DMS 273 (cell line): ENCODE results near the gene PLPP7.
A peak's percentile ranks its signal among the peaks of the same experiment; 100 is the strongest.

ENCODE experiments used
- DNase-seq: peaks from one replicate; lab custom pipeline; 2025; ENCODE audit not compliant: unreplicated experiment; lab: John Stamatoyannopoulos, UW

PLPP7 gene

DNA sequence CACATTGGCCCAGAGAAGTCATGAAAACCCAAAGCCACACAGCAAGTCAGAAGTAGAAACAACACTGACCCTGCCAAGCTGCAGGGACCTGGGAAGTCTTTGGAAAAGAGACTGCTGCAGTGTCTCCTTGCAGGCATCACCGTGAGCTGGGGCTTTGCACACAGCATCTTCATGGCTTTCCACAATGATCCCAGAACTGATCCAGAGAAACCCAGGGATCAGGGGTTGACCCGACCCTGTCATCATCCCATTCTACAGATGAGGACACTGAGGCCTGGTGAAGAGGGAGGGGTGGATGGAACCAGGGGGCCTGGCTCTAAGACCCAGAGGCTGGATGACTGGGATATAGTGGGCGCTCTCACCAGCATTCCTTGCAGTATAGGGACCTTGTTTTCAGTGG is 8.9 kb upstream of the PLPP7 start:
- no peak for DNase-seq

DNA sequence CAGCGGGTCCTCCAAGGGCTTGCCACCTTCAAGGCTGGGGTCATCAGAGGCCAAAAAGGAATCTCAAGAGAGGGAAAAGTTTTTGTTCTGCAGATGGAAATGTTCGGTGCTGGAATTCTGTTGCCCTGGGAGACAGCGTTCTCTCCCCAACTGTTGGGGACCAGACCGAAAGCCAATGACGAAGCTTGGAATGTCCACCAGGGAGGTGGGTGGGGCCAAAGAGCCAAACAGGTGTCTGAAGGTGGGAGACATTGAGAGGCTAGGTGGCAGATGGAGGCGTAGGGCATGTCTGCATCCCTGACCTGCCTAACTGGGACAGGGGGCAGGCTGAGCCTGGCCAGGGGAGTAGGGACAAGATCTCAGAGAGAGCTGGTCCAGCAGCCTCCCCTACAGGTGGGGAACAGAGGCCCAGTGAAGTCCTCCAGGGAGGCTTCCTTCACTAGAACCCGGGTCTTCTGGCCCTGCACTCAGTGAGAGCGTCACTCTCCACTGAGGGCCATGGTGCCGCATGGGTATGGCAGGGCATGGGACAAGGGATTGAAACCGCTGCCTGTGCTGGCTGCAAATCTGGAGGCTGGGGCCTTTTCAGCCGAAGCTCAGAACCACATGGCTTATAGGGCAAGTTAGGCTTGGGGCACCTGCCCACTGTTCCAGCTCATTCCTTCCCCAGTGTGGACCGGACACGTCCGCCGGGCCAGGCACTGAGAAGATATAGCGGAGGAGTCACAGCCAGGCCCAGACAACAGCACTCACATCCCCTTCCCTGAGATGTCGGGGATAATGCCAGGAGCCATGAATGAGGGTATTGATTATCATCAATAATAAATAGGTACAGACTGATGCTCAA is 8.2 kb upstream of the PLPP7 start:
- no peak for DNase-seq

DNA sequence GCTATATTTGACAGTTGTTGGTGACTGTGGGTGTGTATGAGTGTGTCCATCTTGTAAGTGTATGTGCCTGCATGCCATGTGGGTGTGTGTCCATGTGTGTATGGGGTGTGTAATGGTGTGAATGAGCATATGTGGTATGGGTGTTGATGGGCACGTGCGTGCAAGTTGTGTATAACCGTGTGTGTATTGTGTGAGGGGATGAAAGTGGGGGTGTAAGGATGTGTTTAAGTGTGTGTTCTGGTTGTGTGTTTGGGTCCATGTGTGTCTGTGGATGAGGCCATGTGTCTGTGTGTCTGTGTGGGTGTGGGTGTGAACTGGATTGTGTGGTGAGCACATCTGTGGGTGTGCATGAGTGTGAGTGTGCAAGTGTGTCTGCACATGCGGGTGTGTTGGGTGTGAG is 7.3 kb upstream of the PLPP7 start:
- no peak for DNase-seq

- DNase-seq = peak; percentile 66
Measured at GRCh38 chr9:131282688-131283422, 6.7 kb upstream of the PLPP7 start.

DNA sequence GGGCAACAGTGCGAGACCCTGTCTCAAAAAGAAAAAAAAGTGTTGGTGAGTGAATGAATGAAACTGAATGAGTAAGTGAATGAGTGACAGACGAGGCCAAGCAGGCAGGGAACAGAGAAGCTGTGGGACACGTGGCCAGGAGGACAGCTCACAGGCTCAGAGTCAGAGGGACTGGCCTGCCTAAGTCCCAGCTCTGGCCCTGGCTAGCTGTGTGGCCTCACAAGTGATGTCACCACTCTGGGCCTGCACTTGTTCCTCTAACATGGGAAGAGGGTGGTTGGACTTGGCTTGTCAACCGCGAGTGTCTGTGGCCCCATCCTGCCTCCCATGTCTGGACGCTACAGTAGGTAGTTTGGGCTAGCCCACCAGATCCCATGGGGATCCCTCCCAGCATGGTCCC is 4.7 kb upstream of the PLPP7 start:
- no peak for DNase-seq

DNA sequence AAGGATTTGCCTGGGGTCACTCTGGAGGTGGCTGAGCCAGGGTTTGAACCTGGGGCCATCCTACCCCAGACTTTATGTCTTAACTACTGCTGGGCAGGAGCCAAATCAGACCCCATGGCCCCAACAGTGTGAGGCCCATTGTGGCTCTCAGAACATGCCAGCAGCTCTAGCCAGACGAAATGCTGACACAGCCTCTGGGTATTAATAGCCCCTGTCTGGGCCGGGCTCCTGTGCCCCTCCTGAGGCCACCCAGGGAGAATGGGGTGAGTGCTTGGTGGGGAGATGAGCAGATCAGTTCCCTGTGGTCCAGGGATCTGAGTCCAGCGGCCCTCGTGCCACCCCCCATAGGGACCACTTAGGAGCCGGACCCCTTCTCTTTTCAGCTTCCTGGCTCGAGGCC is 2.2 kb upstream of the PLPP7 start:
- no peak for DNase-seq

DNA sequence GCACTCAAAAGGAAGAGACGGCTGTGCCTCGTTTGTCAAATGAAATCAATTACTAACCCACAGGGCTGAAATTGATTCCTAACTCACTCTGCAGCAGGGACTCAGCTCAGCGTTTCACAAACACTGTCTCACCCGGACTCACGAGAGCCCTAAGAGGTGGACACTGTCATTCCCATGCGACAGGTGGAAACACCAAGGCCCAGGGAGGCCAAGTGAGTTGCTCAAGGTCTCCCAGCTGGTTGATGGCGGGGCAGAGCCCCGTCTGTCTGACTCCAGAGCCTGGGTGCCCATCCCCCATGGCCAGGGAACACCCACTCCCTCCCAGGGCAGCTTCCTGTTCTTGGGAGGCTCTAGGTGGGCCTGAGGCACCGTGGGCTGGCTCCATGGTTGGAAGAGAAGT is 1.3 kb upstream of the PLPP7 start:
- DNase-seq = no peak

DNA sequence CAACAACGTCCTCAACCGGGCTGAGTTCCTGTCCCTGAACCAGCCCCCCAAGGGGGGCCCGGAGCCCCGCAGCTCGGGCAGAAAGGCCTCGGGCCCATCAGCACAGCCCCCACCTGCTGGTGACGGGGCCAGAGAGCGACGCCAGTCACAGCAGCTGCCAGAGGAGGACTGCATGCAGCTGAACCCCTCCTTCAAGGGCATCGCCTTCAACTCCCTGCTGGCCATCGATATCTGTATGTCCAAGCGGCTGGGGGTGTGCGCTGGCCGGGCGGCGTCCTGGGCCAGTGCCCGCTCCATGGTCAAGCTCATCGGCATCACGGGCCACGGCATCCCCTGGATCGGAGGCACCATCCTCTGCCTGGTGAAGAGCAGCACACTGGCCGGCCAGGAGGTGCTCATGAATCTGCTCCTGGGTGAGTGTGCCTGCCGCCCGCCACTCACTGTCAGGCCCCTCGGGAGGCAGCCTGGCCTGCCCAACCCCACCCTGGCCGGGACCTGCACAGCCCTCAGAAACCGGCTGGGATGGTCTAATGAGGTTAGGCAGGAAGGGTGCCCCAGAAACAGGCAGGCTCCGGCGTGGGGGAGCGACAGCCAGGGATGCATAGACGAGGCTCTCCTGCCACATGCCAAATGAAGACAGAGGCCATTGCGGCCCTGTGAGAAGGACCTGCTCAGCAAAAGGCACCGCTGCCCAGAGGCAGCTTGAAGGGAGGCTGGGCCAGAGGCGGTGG is 678 bp downstream of the PLPP7 start:
- DNase-seq = peak; percentile 62

- DNase-seq = no peak
Measured at GRCh38 chr9:131290767-131291370, 1.3 kb downstream of the PLPP7 start.

- no peak for DNase-seq
Measured at GRCh38 chr9:131291795-131292315, 2.3 kb downstream of the PLPP7 start.

DNA sequence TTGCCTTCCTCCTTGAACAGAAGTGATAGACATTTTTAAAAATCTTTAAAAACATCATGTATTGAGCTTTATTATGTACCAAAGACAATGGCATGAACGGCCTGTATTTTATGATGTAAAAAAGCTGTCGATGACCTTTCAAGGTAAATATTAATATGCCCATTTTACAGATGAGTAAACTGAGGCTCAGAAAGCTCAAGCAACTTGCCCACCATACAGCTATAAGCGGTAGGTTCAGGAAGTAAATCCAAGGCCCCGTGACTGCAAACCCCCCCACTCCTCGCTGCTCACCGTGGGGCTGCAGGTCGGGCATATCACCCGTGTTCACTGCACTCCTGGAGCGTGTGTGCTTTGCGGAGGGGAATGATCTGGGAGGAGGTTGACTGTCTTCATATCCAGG is 3.4 kb downstream of the PLPP7 start:
- DNase-seq = no peak

DNA sequence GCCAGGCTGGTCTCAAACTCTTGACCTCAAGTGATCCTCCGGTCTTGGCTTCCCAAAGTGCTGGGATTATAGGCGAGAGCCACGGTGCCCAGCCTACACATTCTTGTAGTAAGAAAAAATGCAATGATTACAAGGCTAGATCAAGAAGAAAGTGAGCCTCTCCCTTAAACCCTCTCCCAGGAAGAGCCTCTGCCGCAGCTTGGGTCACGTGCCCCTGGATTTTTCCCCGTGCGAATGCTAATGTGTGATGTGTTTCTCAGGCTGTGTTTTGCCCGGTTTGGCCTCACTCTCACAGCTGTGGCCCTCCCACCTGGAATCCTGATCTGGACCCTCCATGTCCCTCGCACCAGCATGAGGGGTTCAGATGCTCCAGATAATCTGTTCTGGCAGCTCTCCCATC is 6.9 kb downstream of the PLPP7 start:
- DNase-seq = no peak

- DNase-seq = no peak
Measured at GRCh38 chr9:131296906-131297500, 7.5 kb downstream of the PLPP7 start.

DNA sequence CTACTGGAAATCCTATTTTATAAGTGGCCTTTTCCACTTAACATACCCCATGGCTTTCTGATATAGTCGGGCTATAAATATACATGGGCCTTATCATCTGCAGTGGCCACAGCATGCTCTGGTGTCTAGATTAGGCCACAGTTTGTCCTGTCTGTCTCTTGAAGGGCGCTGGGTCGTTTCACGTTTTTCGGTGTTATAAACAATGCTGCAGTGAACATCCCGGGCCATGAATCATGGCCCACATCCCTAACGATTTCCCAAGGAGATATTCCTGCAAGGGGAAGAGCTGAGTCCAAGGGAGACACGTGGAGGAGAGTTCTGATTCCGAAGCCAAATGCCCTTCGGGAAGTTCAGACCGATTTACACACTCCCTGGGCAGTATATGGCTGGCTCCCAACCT is 8.4 kb downstream of the PLPP7 start:
- DNase-seq = no peak

DNA sequence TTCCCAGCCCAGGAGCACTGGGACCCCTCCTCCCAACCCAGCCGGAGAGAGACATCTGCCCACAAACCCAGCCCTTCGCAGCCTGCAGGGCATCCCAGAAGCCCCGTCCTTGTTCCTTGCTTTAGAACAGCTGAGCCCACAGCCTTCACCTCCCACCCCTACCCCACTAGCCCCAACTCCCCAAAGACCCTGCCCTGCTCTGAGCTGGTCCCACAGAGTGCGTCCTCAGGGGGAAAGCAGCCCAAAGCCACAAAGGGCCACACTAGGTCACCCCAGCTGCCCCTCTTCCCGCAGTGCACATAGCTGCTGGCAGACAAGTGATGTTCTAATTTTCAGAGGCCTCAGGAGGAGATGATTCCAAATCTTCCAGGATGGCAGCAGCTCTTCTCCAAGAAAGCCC is 8.8 kb downstream of the PLPP7 start:
- DNase-seq = no peak

- no peak for DNase-seq
Measured at GRCh38 chr9:131298816-131299215, 9.3 kb downstream of the PLPP7 start.

GRCh38 chr9:131299346-131299960 is 9.9 kb downstream of the PLPP7 start:
- DNase-seq = no peak

DNA sequence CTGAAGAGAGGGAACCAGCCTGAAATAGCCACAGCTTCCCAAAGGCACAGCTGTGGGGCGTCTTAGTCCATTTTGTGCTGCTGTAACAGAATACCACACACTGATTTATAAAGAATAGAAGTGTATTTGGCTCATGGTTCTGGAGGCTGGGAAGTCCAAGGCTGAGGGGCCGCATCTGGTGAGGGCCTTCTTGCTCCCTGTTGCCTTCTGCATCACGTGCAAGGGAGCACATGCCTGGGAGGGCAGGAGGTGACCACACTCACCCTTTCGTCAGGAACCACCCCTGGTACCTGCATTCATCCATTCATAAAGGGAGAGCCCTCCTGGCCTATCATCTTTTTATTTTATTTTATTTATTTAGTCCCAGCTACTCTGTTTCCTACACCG is 10.4 kb downstream of the PLPP7 start:
- no peak for DNase-seq

GRCh38 chr9:131300444-131300843 is 10.9 kb downstream of the PLPP7 start:
- no peak for DNase-seq
